HG02840 (cell line): ENCODE measurements around the gene XYLT1.

Source experiments
- ATAC-seq: cut with Tn5 transposase; IDR thresholded peaks from one replicate; pipeline ENCODE4 v1.9.1; 2021; ENCODE audit warnings: mild to moderate bottlenecking, moderate library complexity, moderate number of reproducible peaks; ENCODE audit not compliant: unreplicated experiment, low FRiP score

The XYLT1 gene

GRCh38 chr16:17408296-17408695, 62.5 kb downstream of the XYLT1 start:
- ATAC-seq = no peak

- no peak for ATAC-seq
These were observed 63.4 kb downstream of the XYLT1 start for GRCh38 chr16:17407321-17407720.

GRCh38 chr16:17404941-17405689, 65.6 kb downstream of the XYLT1 start:
- no peak for ATAC-seq

GRCh38 chr16:17403859-17404545, 66.8 kb downstream of the XYLT1 start:
- no peak for ATAC-seq

- no peak for ATAC-seq
These were observed 67.5 kb downstream of the XYLT1 start for GRCh38 chr16:17403156-17403809.

- ATAC-seq = no peak
These were observed 73.3 kb downstream of the XYLT1 start for GRCh38 chr16:17397499-17397891.

GRCh38 chr16:17396762-17397498, 73.8 kb downstream of the XYLT1 start:
- no peak for ATAC-seq

- no peak for ATAC-seq
These were observed 74.8 kb downstream of the XYLT1 start for GRCh38 chr16:17395849-17396480.

GRCh38 chr16:17392857-17393692, 77.7 kb downstream of the XYLT1 start:
- no peak for ATAC-seq

GRCh38 chr16:17392127-17392856, 78.5 kb downstream of the XYLT1 start:
- ATAC-seq = no peak

GRCh38 chr16:17391715-17392114, 79.0 kb downstream of the XYLT1 start:
- no peak for ATAC-seq

GRCh38 chr16:17389384-17389783, 81.4 kb downstream of the XYLT1 start:
- no peak for ATAC-seq

GRCh38 chr16:17387256-17387655, 83.5 kb downstream of the XYLT1 start:
- no peak for ATAC-seq

- no peak for ATAC-seq
These were observed 84.5 kb downstream of the XYLT1 start for GRCh38 chr16:17386229-17386628.

- ATAC-seq = no peak
These were observed 86.3 kb downstream of the XYLT1 start for GRCh38 chr16:17384471-17384870.

GRCh38 chr16:17382949-17383863, 87.6 kb downstream of the XYLT1 start:
- no peak for ATAC-seq

GRCh38 chr16:17382514-17382913, 88.2 kb downstream of the XYLT1 start:
- ATAC-seq = no peak

- ATAC-seq = no peak
These were observed 89.0 kb downstream of the XYLT1 start for GRCh38 chr16:17381784-17382183.
